Stimulated activated CD4-positive, alpha-beta T cell treated with anti-CD3 and anti-CD28 coated beads, TNF-alpha, amount 100 ng/mL, for 24 hours (primary cell): ENCODE results near the gene CECR2.

Source experiments
- DNase-seq, 3 experiments: peaks; one replicate each; pipeline ENCODE4 v3.0.0-alpha.2; 2020; ENCODE audit warnings: low read depth in 3 of 3

The CECR2 gene

GRCh38 chr22:17369439-17370025, at the start of gene CECR2:
Gene CECR2, plus strand, starts transcription at chr22:17369460. Its CDS starts 324 bp downstream, at chr22:17369784.
- peak in 2 of 3 experiments; percentile 4 to 14 for DNase-seq

GRCh38 chr22:17319546-17319945, 49.7 kb upstream of the CECR2 start:
- no peak for DNase-seq

GRCh38 chr22:17322511-17322910, 46.7 kb upstream of the CECR2 start:
- DNase-seq = no peak

GRCh38 chr22:17331690-17332089, 37.6 kb upstream of the CECR2 start:
- DNase-seq = no peak

GRCh38 chr22:17332109-17332800, 37.0 kb upstream of the CECR2 start:
- no peak for DNase-seq

GRCh38 chr22:17334059-17334458, 35.2 kb upstream of the CECR2 start:
- DNase-seq = no peak

- no peak for DNase-seq
Measured at GRCh38 chr22:17334983-17335382, 34.3 kb upstream of the CECR2 start.

- no peak for DNase-seq
Measured at GRCh38 chr22:17336061-17336460, 33.2 kb upstream of the CECR2 start.

GRCh38 chr22:17337639-17338038, 31.6 kb upstream of the CECR2 start:
- DNase-seq = no peak

- no peak for DNase-seq
Measured at GRCh38 chr22:17339095-17339693, 30.1 kb upstream of the CECR2 start.

GRCh38 chr22:17342361-17342760, 26.9 kb upstream of the CECR2 start:
- no peak for DNase-seq

GRCh38 chr22:17343766-17344165, 25.5 kb upstream of the CECR2 start:
- no peak for DNase-seq

- no peak for DNase-seq
Measured at GRCh38 chr22:17346578-17346977, 22.7 kb upstream of the CECR2 start.

- no peak for DNase-seq
Measured at GRCh38 chr22:17347724-17348123, 21.5 kb upstream of the CECR2 start.

- DNase-seq = no peak
Measured at GRCh38 chr22:17348464-17349103, 20.7 kb upstream of the CECR2 start.

- DNase-seq = no peak
Measured at GRCh38 chr22:17349172-17349571, 20.1 kb upstream of the CECR2 start.

GRCh38 chr22:17350292-17350691, 19.0 kb upstream of the CECR2 start:
- no peak for DNase-seq

- no peak for DNase-seq
Measured at GRCh38 chr22:17352798-17353197, 16.5 kb upstream of the CECR2 start.

GRCh38 chr22:17357688-17358087, 11.6 kb upstream of the CECR2 start:
- DNase-seq = no peak

- DNase-seq = no peak
Measured at GRCh38 chr22:17358415-17358814, 10.8 kb upstream of the CECR2 start.

GRCh38 chr22:17359501-17359900, 9.8 kb upstream of the CECR2 start:
- no peak for DNase-seq

- no peak for DNase-seq
Measured at GRCh38 chr22:17366329-17366728, 2.9 kb upstream of the CECR2 start.

- DNase-seq = peak in 1 of 3 experiments; percentile 37
Measured at GRCh38 chr22:17366830-17367229, 2.4 kb upstream of the CECR2 start.
